Heart right ventricle (tissue), 16 donors: Measurements from ENCODE around the gene MIS18BP1. TPM values are rescaled to one million over a fixed set of nuclear protein-coding genes. Genes with fewer than 3 reads are reported as not detected.
"Not testable (repeated sequence)": the region's sequence is repeated elsewhere in the genome, so short reads cannot be mapped to it uniquely, and the experiment has no call there.

ENCODE experiments used
- ATAC-seq, 8 donors: fragments of 200-7000 bp; cut with Tn5 transposase; one replicate each; pipeline ENCODE4 v1.9.1; 2020; ENCODE audit warnings: mild to moderate bottlenecking in 8 of 8, moderate library complexity in 8 of 8, moderate number of reproducible peaks in 1 of 8
- DNase-seq, 2 donors: peaks; one replicate each; pipeline ENCODE4 v3.0.0-alpha.2; 2020
- H3K27ac ChIP-seq, 10 donors: fragments of 200-600 bp; sonication (generic) in 2 of 10; one replicate each; pipeline versions ENCODE4 v1.5.0 to v1.8.0; 2020 to 2022; ENCODE audit warnings: mild to moderate bottlenecking in 3 of 10
- H3K27me3 ChIP-seq, 7 donors: fragments of 200-600 bp; one replicate each; pipeline ENCODE4 v1.8.0; 2021 to 2022; ENCODE audit warnings: mild to moderate bottlenecking in 2 of 7
- H3K36me3 ChIP-seq, 9 donors: fragments of 200-600 bp; sonication (generic) in 1 of 9; one replicate each; pipeline versions ENCODE4 v1.5.0 to v1.8.0; 2020 to 2022; ENCODE audit warnings: mild to moderate bottlenecking in 2 of 9
- H3K4me1 ChIP-seq, 9 donors: fragments of 200-600 bp; sonication (generic) in 1 of 9; one replicate each; pipeline versions ENCODE4 v1.5.0 to v1.8.0; 2020 to 2022; ENCODE audit warnings: mild to moderate bottlenecking in 4 of 9
- H3K4me3 ChIP-seq, 10 donors: fragments of 200-600 bp; sonication (generic) in 2 of 10; one replicate each; pipeline versions ENCODE4 v1.5.0 to v1.8.0; 2020 to 2022; ENCODE audit warnings: mild to moderate bottlenecking in 7 of 10, moderate library complexity in 2 of 10
- H3K9me3 ChIP-seq, 11 donors: fragments of 200-600 bp in 10 of 11; sonication (generic) in 2 of 11; one replicate each; pipeline versions ENCODE4 v1.5.0 to v1.8.0; 2013 to 2022; ENCODE audit warnings: mild to moderate bottlenecking in 2 of 11, control low read depth in 1 of 11, moderate library complexity in 1 of 11
- WGBS, 2 donors: extraction: QIAGEN DNeasy Blood & Tissue Kit; methylation state at CpG; one replicate each; pipeline ENCODE4 v1.1.7; 2013; ENCODE audit warnings: inconsistent platforms in 1 of 2; 5-methylcytosine and 5-hydroxymethylcytosine counted together
- intact Hi-C, 10 donors: fragments of 100-400 bp; cut with DNase I; formaldehyde crosslinking; loops; one replicate each; pipeline versions ENCODE4 v1.11.1 to v1.14.2; 2022
- polyA plus RNA-seq, 2 donors: library from polyadenylated mRNA; stranded (reverse); fragments of 200-250 nt; gene quantifications; one replicate each; pipeline ENCODE4 v1.2.3, GENCODE V29; 2013
- total RNA-seq, 10 donors: library from RNA; stranded (reverse); fragmentation: NEBNext Ultra II Directional in 3 of 10; extraction: Animal tissue kit (Norgen Biotek cat#: 25700) in 3 of 10; gene quantifications; one replicate each; pipeline versions ENCODE4 v1.2.1 to v1.2.4, GENCODE V29; 2021 to 2023
- TF ChIP-seq, protein P1 (sequence below), 9 donors: fragments of 200-600 bp; sonication (generic) in 2 of 9; IDR thresholded peaks; one replicate each; pipeline versions ENCODE4 v1.5.0 to v1.8.0; 2021 to 2022; ENCODE audit warnings: antibody characterized with exemption in 9 of 9, mild to moderate bottlenecking in 5 of 9, moderate library complexity in 1 of 9
- donor health status: Arrhythmogenic right ventricular cardiomyopathy.
- donor health status: ischemic (EF 13 %, LVEDD 7.1; RV severe dilation, severe dysfunction).
- donor health status: healthy with polysubstance abuse.
- donor health status: DM: no; HTN: yes; CAD: no.
- donor health status: DM: no; HTN: no; CAD: no.
- donor health status: ischemic (EF 25% LVEDD 6.9; RV normal size, moderate dysfunction).
- donor health status: ischemic (EF 25% LVEDD 5.7; RV mildly dilated, moderate dysfunction).
- donor health status: healthy.
- donor health status: DM: yes; HTN: yes; CAD: no.
- donor health status: Ischemic cardiomyopathy.
- donor health status: ischemic (EF 35%, LVEDD 5.7; RV mildly dilated, moderate dysfunction).
- donor health status: nonischemic (EF 11% LVEDD 7.7; RV severe dilation, severe dysfunction).
- donor health status: DM: yes; HTN: yes; CAD: no.
- donor health status: PGD.
- donor health status: ischemic (EF 29% LVEDD 5.4; RV normal size, mild dysfunction).
- donor health status: nonischemic (EF 23%, LVEDD 6.1; RV moderate dilation, normal function).

Gene MIS18BP1
- total and polyA plus RNA-seq, 12 donors, result 2.4 to 11.2 (median 7.4) TPM

GRCh38 chr14:45287610-45288009 is 34.6 kb upstream of the MIS18BP1 start:
- 61 to 65% methylated on average over 2 of the region's 2 CpGs for WGBS, 2 donors
- no peak for DNase-seq
- intact Hi-C loops, result no loop called here

GRCh38 chr14:45284802-45285201 is 31.8 kb upstream of the MIS18BP1 start:
- intact Hi-C loops, result no loop called here
- DNase-seq, result no peak
- TF ChIP-seq, protein P1, sequence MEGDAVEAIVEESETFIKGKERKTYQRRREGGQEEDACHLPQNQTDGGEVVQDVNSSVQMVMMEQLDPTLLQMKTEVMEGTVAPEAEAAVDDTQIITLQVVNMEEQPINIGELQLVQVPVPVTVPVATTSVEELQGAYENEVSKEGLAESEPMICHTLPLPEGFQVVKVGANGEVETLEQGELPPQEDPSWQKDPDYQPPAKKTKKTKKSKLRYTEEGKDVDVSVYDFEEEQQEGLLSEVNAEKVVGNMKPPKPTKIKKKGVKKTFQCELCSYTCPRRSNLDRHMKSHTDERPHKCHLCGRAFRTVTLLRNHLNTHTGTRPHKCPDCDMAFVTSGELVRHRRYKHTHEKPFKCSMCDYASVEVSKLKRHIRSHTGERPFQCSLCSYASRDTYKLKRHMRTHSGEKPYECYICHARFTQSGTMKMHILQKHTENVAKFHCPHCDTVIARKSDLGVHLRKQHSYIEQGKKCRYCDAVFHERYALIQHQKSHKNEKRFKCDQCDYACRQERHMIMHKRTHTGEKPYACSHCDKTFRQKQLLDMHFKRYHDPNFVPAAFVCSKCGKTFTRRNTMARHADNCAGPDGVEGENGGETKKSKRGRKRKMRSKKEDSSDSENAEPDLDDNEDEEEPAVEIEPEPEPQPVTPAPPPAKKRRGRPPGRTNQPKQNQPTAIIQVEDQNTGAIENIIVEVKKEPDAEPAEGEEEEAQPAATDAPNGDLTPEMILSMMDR (IDR thresholded peaks at IDR 0.05), result peak in 1 of 9 donors; percentile 9
- WGBS, 2 donors, result 74 to 86% methylated on average over 2 of the region's 2 CpGs
- Histone ChIP-seq H3K4me1 (no peaks in the 10 kb centered on the region), H3K9me3 (peaks cover 0 to 25% (median 3%) of the 10 kb centered on the region in 11 donors), H3K27ac (no peak overlapping the region), H3K36me3 (no peaks in the 10 kb centered on the region), H3K27me3 (no peaks in the 10 kb centered on the region), H3K4me3 (no peak overlapping the region)
- no peak for ATAC-seq

More at GRCh38 chr14:45287610-45288009, 34.6 kb upstream of the MIS18BP1 start:
- ATAC-seq, result no peak
- Histone ChIP-seq H3K27me3 (no peaks in the 10 kb centered on the region), H3K27ac (no peak overlapping the region), H3K4me1 (no peaks in the 10 kb centered on the region), H3K9me3 (peaks cover 0 to 9% (median 0%) of the 10 kb centered on the region in 11 donors), H3K36me3 (no peaks in the 10 kb centered on the region), H3K4me3 (no peak overlapping the region)
- TF ChIP-seq, protein P1 (IDR thresholded peaks at IDR 0.05), result peak in 3 of 9 donors; percentile 8 to 17 (median 11)

- H3K4me3 ChIP-seq, DNase-seq, H3K4me1 ChIP-seq, ATAC-seq, intact Hi-C loops, H3K36me3 ChIP-seq, H3K27ac ChIP-seq, H3K27me3 ChIP-seq: not testable (repeated sequence)
- H3K9me3 ChIP-seq, result peaks cover 0 to 25% (median 3%) of the 10 kb centered on the region in 11 donors
- 84 to 89% methylated on average over 12 of the region's 12 CpGs for WGBS, 2 donors
These were observed 28.9 kb upstream of the MIS18BP1 start for GRCh38 chr14:45281731-45282400.

- DNase-seq, result no peak
- 75 to 78% methylated on average over 6 of the region's 6 CpGs for WGBS, 2 donors
These were observed 19.0 kb upstream of the MIS18BP1 start for GRCh38 chr14:45271858-45272537.

More at GRCh38 chr14:45271858-45272537, 19.0 kb upstream of the MIS18BP1 start:
- intact Hi-C loops, result no loop called here
- Histone ChIP-seq H3K27ac (no peak overlapping the region), H3K27me3 (no peaks in the 10 kb centered on the region), H3K9me3 (no peaks in the 10 kb centered on the region), H3K36me3 (no peaks in the 10 kb centered on the region), H3K4me3 (no peak overlapping the region), H3K4me1 (peaks cover 0 to 12% (median 5%) of the 10 kb centered on the region in 9 donors)
- TF ChIP-seq, protein P1 (IDR thresholded peaks at IDR 0.05), result no peak
- no peak for ATAC-seq
